ENCODE data around the gene USP34.

Gene USP34

GRCh38 chr2:61291851-61292575, 178.9 kb downstream of the USP34 start:
- DNase-seq (ENCODE audit: low read depth): no peak

- no peak for DNase-seq (ENCODE audit: low read depth)
Observed at GRCh38 chr2:61288070-61288841, 182.6 kb downstream of the USP34 start.

- DNase-seq (ENCODE audit: low read depth): no peak
Observed at GRCh38 chr2:61287254-61287653, 183.6 kb downstream of the USP34 start.

- no peak for DNase-seq (ENCODE audit: low read depth)
Observed at GRCh38 chr2:61283443-61284160, 187.3 kb downstream of the USP34 start.

- no peak for DNase-seq (ENCODE audit: low read depth)
Observed at GRCh38 chr2:61282104-61282590, 188.7 kb downstream of the USP34 start.

GRCh38 chr2:61281321-61281720, 189.6 kb downstream of the USP34 start:
- DNase-seq (ENCODE audit: low read depth): no peak

- DNase-seq (ENCODE audit: low read depth): no peak
Observed at GRCh38 chr2:61277756-61278155, 193.1 kb downstream of the USP34 start.

GRCh38 chr2:61275575-61276184, 195.2 kb downstream of the USP34 start:
- no peak for DNase-seq (ENCODE audit: low read depth)

GRCh38 chr2:61272421-61273070, 198.3 kb downstream of the USP34 start:
- no peak for DNase-seq (ENCODE audit: low read depth)

- DNase-seq (ENCODE audit: low read depth): no peak
Observed at GRCh38 chr2:61268249-61268648, 202.6 kb downstream of the USP34 start.

GRCh38 chr2:61266632-61267505, 204.0 kb downstream of the USP34 start:
- DNase-seq (ENCODE audit: low read depth): no peak

GRCh38 chr2:61263830-61264229, 207.1 kb downstream of the USP34 start:
- no peak for DNase-seq (ENCODE audit: low read depth)

GRCh38 chr2:61262699-61263098, 208.2 kb downstream of the USP34 start:
- no peak for DNase-seq (ENCODE audit: low read depth)

- no peak for DNase-seq (ENCODE audit: low read depth)
Observed at GRCh38 chr2:61257446-61257845, 213.4 kb downstream of the USP34 start.

- no peak for DNase-seq (ENCODE audit: low read depth)
Observed at GRCh38 chr2:61255580-61256437, 215.1 kb downstream of the USP34 start.

- no peak for DNase-seq (ENCODE audit: low read depth)
Observed at GRCh38 chr2:61254536-61254935, 216.4 kb downstream of the USP34 start.

- no peak for DNase-seq (ENCODE audit: low read depth)
Observed at GRCh38 chr2:61253136-61253535, 217.8 kb downstream of the USP34 start.

- no peak for DNase-seq (ENCODE audit: low read depth)
Observed at GRCh38 chr2:61252031-61252430, 218.9 kb downstream of the USP34 start.

- DNase-seq (ENCODE audit: low read depth): no peak
Observed at GRCh38 chr2:61249521-61250071, 221.3 kb downstream of the USP34 start.

All from T-helper 22 cell (primary cell).